Stomach (tissue), 9 donors: ENCODE data around the gene NELFB. TPM values are rescaled to one million over a fixed set of nuclear protein-coding genes. Genes with fewer than 3 reads are reported as not detected.

Experiments
- DNase-seq, 2 donors: peaks; one replicate each; pipeline versions ENCODE4 v3.0.0 to v3.0.0-alpha.2; 2013 to 2019
- H3K27ac ChIP-seq, 5 donors: fragments of 200-600 bp in 4 of 5; sonication (generic) in 4 of 5; one replicate each; pipeline ENCODE4 v1.5.1; 2013 to 2019; ENCODE audit warnings: mild to moderate bottlenecking in 1 of 5, moderate library complexity in 1 of 5
- H3K27me3 ChIP-seq, 3 donors: fragments of 200-600 bp; sonication (generic); one replicate each; pipeline ENCODE4 v1.5.1; 2017 to 2019; ENCODE audit warnings: mixed run types in 1 of 3
- H3K36me3 ChIP-seq, 4 donors: fragments of 200-600 bp; sonication (generic); 1 replicate in 3 of 4; 2 replicates in 1 of 4; pipeline ENCODE4 v1.5.1; 2016 to 2019
- H3K4me1 ChIP-seq, 4 donors: fragments of 200-600 bp; sonication (generic); one replicate each; pipeline ENCODE4 v1.5.1; 2016 to 2019
- H3K4me3 ChIP-seq, 4 donors: fragments of 200-600 bp; sonication (generic) in 3 of 4; one replicate each; pipeline ENCODE4 v1.5.1; 2016 to 2019; ENCODE audit warnings: mild to moderate bottlenecking in 1 of 4
- H3K9me3 ChIP-seq, 4 donors: fragments of 200-600 bp; sonication (generic); one replicate each; pipeline ENCODE4 v1.5.1; 2016 to 2019
- CTCF ChIP-seq, 7 experiments: fragments of 450-650 bp in 4 of 7; fragments of 200-600 bp in 3 of 7; sonication (generic) in 3 of 7; IDR thresholded peaks; one replicate each; pipeline ENCODE4 v1.5.1; 2016 to 2019; ENCODE audit warnings: antibody characterized with exemption in 7 of 7, control low read depth in 2 of 7, mild to moderate bottlenecking in 1 of 7
- EP300 ChIP-seq: sonication (generic); formaldehyde crosslinking; IDR thresholded peaks from one replicate; pipeline ENCODE4 v1.6.1; 2017; ENCODE audit warnings: antibody characterized with exemption
- POLR2A ChIP-seq, 4 donors: fragments of 450-650 bp; IDR thresholded peaks; one replicate each; pipeline ENCODE4 v1.6.1; 2016; ENCODE audit warnings: antibody characterized with exemption in 4 of 4, control low read depth in 2 of 4, mild to moderate bottlenecking in 1 of 4, moderate library complexity in 1 of 4
- POLR2AphosphoS5 ChIP-seq, 3 donors: sonication (generic); formaldehyde crosslinking; IDR thresholded peaks; one replicate each; pipeline ENCODE4 v1.6.1; 2016; ENCODE audit warnings: antibody characterized with exemption in 3 of 3
- WGBS, 5 donors: extraction: QIAGEN DNeasy Blood & Tissue Kit in 3 of 5; methylation state at CpG; one replicate each; pipeline versions ENCODE4 v1.1.5 to v1.1.7; 2013 to 2018; 5-methylcytosine and 5-hydroxymethylcytosine counted together
- intact Hi-C: fragments of 100-400 bp; cut with DNase I; formaldehyde crosslinking; loops from one replicate; pipeline ENCODE4 v1.15.1; 2023; ENCODE audit warnings: low total_unique reads
- polyA plus RNA-seq, 3 donors: library from polyadenylated mRNA; stranded (reverse); fragments of 200-250 nt; gene quantifications; one replicate each; pipeline ENCODE4 v1.2.3, GENCODE V29; 2013
- total RNA-seq, 5 donors: library from RNA; depleted of rRNA; stranded (reverse); fragments of >200 nt; gene quantifications; one replicate each; pipeline versions ENCODE4 v1.1.0 to v1.2.3, GENCODE V29; 2014 to 2016
- donor health status: healthy with polysubstance abuse.
- donor health status: Bipolar disorder and iron deficiency.
- donor health status: healthy.

NELFB gene
- total and polyA plus RNA-seq, 8 donors = 11.2 to 134 (median 36.1) TPM

GRCh38 chr9:137219757-137220316 is 35.3 kb upstream of the NELFB start:
- Histone ChIP-seq H3K27me3 (peaks cover 0 to 14% (median 0%) of the 10 kb centered on the region in 3 donors), H3K36me3 (peaks cover 4 to 20% (median 15%) of the 10 kb centered on the region in 4 donors), H3K9me3 (no peaks in the 10 kb centered on the region), H3K27ac (peak overlapping the region in 3 of 5 donors; percentile 16 to 40 (median 18)), H3K4me3 (peak overlapping the region in 1 of 4 donors; percentile 9), H3K4me1 (peaks cover 44 to 78% (median 75%) of the 10 kb centered on the region in 4 donors)
- intact Hi-C loops = no loop called here
- no peak for DNase-seq
- no peak for TF ChIP-seq CTCF (IDR thresholded peaks at IDR 0.05)
- no peak for TF ChIP-seq POLR2A (IDR thresholded peaks at IDR 0.05)
- no peak for TF ChIP-seq EP300
- no peak for TF ChIP-seq POLR2AphosphoS5 (IDR thresholded peaks at IDR 0.05)
- 68 to 93% (median 87%) methylated on average over 3 to 10 of the region's 10 CpGs for WGBS, 5 donors

GRCh38 chr9:137220317-137221094 is 34.6 kb upstream of the NELFB start:
- H3K36me3 ChIP-seq = peaks cover 0 to 13% (median 8%) of the 10 kb centered on the region in 4 donors
- peak in 1 of 2 donors; percentile 32 for DNase-seq
- 87 to 89% (median 89%) methylated on average over 24 to 52 of the region's 52 CpGs for WGBS, 5 donors
- H3K4me3 ChIP-seq = peak overlapping the region in 1 of 4 donors; percentile 1
- H3K27ac ChIP-seq = peak overlapping the region in 2 of 5 donors; percentile 16 to 64
- peaks cover 0 to 14% (median 0%) of the 10 kb centered on the region in 3 donors for H3K27me3 ChIP-seq
- H3K4me1 ChIP-seq = peaks cover 45 to 85% (median 82%) of the 10 kb centered on the region in 4 donors
- intact Hi-C loops = no loop called here
- TF ChIP-seq POLR2AphosphoS5 (IDR thresholded peaks at IDR 0.05) = no peak
- no peak for TF ChIP-seq EP300
- TF ChIP-seq CTCF (IDR thresholded peaks at IDR 0.05) = no peak
- no peak for TF ChIP-seq POLR2A (IDR thresholded peaks at IDR 0.05)
- H3K9me3 ChIP-seq = no peaks in the 10 kb centered on the region

GRCh38 chr9:137221095-137221505 is 34.0 kb upstream of the NELFB start:
- no peak for DNase-seq
- TF ChIP-seq POLR2AphosphoS5 (IDR thresholded peaks at IDR 0.05) (no peak), EP300 (no peak), POLR2A (IDR thresholded peaks at IDR 0.05) (no peak), CTCF (IDR thresholded peaks at IDR 0.05) (no peak)

GRCh38 chr9:137221506-137222111 is 33.5 kb upstream of the NELFB start:
- Histone ChIP-seq H3K27me3 (peaks cover 0 to 14% (median 0%) of the 10 kb centered on the region in 3 donors), H3K9me3 (no peaks in the 10 kb centered on the region), H3K4me3 (peak overlapping the region; percentile 44 to 58 (median 46)), H3K36me3 (peaks cover 0 to 2% (median 0%) of the 10 kb centered on the region in 4 donors), H3K4me1 (peaks cover 41 to 92% (median 88%) of the 10 kb centered on the region in 4 donors), H3K27ac (peak overlapping the region; percentile 52 to 73 (median 64))
- 5 to 21% (median 7%) methylated on average over 12 to 59 of the region's 61 CpGs for WGBS, 5 donors
- TF ChIP-seq EP300 (no peak), POLR2A (IDR thresholded peaks at IDR 0.05) (no peak), POLR2AphosphoS5 (IDR thresholded peaks at IDR 0.05) (no peak), CTCF (IDR thresholded peaks at IDR 0.05) (no peak)
- peak in 1 of 2 donors; percentile 73 for DNase-seq
- intact Hi-C loops = no loop called here

More at GRCh38 chr9:137221095-137221505, 34.0 kb upstream of the NELFB start:
- 69 to 86% (median 81%) methylated on average over 7 to 14 of the region's 14 CpGs for WGBS, 5 donors
- Histone ChIP-seq H3K4me1 (peaks cover 45 to 91% (median 86%) of the 10 kb centered on the region in 4 donors), H3K27me3 (peaks cover 0 to 14% (median 0%) of the 10 kb centered on the region in 3 donors), H3K36me3 (peaks cover 0 to 7% (median 4%) of the 10 kb centered on the region in 4 donors), H3K9me3 (no peaks in the 10 kb centered on the region), H3K4me3 (peak overlapping the region; percentile 44 to 58 (median 46)), H3K27ac (peak overlapping the region in 4 of 5 donors; percentile 61 to 73 (median 64))
- intact Hi-C loops = no loop called here
